SK-MEL-5 (cell line): ENCODE data around the gene LPCAT2. TPM values are rescaled to one million over a fixed set of nuclear protein-coding genes. Genes with fewer than 3 reads are reported as not detected.
A peak's percentile ranks its signal among the peaks of the same experiment; 100 is the strongest.

Experiments used
- DNase-seq: peaks from one replicate; pipeline ENCODE4 v3.0.0-alpha.2; 2016; ENCODE audit warnings: low read depth, low spot score
- in situ Hi-C: cut with HindIII; loops from 2 replicates; pipeline ENCODE4 v1.10.0; 2016; ENCODE audit warnings: low sequenced_read_pairs, high pct_unique_total_duplicates, low pct_unique_long_range_greater_than_20kb
- total RNA-seq: library from RNA; depleted of rRNA; stranded (reverse); fragments of >200 nt; shearing (Covaris generic); gene quantifications from 2 replicates; pipeline ENCODE4 v1.2.3, GENCODE V29; 2014

LPCAT2 gene
- total RNA-seq, 1 experiment from 2014 or later, result 42.9 TPM

DNA sequence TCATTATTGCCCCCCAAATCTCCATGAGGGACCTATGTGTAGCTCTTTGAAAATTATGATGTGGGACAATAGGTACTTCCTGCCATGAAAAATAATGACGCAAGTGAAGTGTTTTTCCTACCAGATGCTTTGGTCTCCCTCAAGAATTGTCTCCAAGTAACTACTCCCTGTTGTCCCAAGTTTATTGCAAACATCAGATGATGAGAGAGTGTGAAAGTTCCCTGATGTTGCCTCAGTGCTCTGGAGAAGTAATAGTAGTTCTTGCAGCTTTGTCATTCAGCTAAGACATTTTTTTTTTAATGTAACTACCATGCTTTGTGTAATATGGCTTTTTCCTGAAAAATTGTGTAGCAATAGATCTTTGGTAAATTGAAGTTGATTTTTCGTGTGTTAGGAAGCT, 20.1 kb downstream of the LPCAT2 start:
- in situ Hi-C loops, result no loop called here
- no peak for DNase-seq

DNA sequence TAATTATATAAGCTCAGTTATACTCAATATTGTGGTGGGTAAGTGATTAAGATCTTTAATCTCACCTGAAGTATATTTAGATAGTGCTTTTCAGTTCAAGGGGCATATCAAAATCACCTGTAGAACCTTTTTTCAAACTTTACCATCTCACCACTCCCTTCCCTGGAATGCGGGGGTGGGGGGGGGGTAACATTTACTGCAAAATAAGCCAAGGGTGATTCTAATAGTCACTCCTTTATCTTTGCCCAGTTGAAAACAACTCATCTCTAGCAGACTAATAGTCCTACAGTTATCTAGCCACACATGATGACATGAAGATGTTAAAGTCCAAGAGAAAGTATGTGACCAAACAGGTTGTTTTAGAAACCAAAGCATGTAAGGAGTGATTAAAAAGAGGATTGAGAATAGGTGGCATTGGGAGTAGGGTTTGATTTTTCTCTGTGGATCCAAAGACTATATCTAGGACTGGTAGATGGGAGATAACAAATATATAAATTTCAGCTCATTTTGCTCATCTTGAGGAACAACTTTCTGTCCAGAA, 21.5 kb downstream of the LPCAT2 start:
- no peak for DNase-seq
- in situ Hi-C loops, result no loop called here

DNA sequence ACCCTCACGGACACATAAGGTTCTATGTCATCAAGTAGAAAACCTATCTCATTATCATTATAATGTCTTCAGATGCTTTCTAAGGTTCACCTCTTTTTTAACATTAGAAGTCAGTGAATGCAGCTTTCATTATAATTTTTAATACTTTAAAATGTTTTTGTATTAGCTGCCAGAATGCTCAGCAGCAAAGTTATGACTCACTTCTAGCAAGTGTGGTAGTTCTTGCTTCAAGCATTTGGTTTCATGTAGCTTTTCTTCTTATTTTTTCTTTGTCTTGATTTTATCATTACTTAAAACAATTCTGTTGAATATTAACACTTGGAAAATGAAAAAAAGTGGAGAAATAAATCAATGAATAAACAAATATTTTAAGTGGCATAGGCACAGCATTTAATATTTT, 23.4 kb downstream of the LPCAT2 start:
- in situ Hi-C loops, result no loop called here
- no peak for DNase-seq

DNA sequence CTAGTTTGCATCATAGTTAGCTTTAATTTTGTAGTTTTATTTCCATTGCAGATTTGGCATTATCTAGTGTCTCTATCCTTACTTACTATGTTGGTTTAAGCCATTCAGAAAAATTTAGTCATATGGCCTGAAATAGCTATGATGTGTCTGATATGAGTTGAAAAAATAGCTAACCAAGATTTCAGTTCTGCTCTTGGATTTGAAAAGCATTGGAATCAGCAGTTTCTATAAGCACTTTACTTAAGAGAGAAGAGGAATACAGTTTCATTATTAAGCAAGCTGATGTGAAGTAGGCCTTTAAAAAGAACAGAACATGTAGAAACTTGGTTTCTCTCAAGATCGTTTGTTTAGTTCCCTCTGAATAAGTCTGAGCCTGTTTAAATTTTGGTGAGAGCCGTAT, 25.9 kb downstream of the LPCAT2 start:
- in situ Hi-C loops, result no loop called here
- no peak for DNase-seq

DNA sequence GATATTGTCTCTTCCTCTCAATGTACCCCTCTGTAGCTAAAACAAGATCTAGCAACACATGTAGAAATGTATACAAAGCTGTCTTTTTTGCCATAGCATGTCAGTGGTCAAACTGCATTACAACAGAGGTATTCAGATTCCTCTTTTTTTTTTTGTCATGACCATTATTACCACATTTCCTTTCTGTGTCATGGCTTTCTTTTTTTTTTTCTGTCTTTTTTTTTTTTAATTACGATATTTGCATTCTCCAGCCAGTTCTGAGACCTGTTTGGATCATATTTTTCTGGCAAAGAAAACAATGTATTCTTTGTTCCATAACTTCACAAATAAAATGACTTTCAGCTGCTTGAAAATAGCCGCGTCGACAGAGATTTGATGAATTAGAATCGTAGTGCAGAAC, 30.2 kb downstream of the LPCAT2 start:
- in situ Hi-C loops, result no loop called here
- DNase-seq, result peak; percentile 91

DNA sequence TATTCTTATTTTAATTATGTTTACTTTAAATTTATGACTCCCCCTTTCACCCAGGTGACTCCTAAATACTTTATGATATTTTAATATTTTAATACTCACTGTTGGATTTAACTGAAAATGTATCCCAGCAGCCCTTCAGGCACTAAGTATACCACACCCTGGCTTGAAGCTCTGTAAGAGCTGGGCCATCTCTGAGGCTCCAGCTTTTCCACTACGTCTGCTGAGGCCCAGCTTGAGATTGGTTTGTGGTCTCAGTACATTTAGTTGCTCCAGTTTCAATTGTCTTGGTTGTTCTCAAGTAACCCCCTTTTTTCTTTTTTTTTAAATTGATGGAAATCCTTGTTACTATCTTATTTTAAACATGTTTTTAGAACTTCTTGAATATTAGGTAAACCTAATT, 30.6 kb downstream of the LPCAT2 start:
- peak; percentile 57 for DNase-seq
- in situ Hi-C loops, result no loop called here

DNA sequence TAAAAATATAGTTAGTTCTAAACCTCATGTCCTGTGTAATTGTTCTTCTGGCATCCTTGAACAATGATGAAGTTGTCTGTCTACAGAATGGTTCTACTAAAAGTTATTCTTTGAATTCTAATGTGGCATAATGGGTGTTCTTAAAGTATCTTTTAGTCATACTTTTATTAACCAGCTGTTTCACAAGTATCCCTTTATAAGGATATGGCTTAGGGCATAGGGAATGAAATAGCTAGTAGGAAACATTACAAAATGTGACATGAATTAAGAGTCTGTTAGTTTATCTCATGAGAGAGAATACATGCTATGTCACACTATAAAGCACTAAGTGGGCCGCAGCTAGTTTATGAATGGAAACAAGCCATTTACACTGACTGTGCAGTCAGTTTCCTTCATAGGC, 31.3 kb downstream of the LPCAT2 start:
- in situ Hi-C loops, result no loop called here
- DNase-seq, result peak; percentile 56

DNA sequence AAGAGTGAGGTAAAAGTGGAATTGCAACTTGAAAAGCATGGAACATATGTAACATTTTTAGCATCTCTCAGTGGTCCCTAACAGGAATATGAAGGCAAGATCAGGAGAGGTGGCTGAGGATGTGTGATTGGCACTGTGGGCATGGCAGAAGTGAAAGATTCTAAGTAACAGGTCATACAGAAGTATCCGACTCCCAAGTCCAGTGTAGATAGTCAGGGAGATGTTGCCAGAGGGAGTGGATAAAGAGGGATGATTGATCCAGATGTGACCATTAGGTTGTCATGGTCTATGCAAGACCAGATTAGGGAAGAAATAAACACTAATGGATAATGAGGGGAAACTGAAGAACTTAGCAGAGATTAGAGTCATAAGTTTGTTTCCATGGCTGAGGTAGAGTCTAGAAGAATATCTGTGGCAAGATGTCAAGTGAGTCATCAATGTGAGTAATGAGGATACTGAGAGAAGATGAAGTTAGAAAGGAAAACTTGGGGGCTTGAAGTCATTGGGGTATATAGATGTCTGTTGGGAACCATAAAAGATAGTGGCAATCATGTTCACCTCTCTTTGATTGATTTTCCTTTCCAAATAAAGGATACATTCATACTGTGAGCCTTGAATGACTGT, 33.7 kb downstream of the LPCAT2 start:
- DNase-seq, result no peak

DNA sequence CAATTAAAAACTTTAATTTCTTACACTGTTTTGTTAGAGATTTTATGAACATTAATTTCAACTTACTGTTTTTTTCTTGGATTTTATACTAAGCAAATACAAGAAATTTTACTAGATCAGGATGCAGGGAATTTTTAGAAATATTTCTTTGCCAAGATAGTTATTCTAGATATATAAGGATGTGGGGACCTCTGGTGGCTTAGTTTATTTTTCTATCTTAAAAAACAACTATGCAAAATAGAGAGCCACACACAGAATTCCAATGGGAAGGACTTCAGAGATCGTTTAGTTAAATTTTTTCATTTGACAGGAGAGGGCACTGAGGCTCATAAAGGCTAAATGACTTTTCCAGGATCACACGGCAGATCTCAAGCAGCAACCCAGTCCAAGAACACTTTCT, 34.6 kb downstream of the LPCAT2 start:
- DNase-seq, result peak; percentile 60
- in situ Hi-C loops, result no loop called here

More for the DNA sequence above, 33.7 kb downstream of the LPCAT2 start:
- in situ Hi-C loops, result no loop called here

DNA sequence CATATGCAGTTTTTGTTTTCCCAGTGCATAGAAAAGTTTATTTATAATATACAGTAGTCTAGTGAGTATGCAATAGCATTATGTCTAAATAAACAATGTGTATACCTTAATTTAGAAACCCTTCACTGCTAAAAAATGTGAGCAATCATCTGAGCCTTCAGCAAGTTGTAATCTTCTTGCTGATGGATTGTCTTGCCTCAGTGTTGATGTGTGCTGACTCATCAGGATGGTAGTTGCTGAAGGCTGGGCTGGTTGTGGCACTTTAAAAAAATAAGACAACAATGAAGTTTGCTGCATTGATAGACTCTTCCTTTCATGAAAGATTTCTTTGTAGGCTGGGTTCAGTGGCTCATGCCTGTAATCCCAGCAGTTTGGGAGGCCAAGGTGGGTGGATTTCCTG, 43.7 kb downstream of the LPCAT2 start:
- in situ Hi-C loops, result no loop called here
- no peak for DNase-seq

DNA sequence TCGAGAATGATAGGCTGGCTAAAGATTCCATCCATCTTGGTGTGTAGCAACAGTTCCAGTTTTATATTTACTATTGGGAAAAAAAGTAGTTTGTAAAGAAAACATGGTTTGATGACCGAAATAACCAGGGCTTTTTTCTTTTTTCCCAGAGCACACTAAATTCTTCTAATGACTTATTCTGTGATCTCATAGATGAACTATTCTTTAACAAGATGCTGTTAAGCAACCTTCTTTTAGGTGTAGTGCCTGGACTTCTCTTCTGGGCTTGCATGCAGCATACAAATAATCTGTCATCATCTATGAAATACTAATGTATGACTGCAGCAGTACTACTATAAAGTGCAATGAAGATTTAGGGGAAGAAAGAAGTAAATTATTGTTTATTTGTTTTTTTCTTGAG, 46.6 kb downstream of the LPCAT2 start:
- in situ Hi-C loops, result no loop called here

DNA sequence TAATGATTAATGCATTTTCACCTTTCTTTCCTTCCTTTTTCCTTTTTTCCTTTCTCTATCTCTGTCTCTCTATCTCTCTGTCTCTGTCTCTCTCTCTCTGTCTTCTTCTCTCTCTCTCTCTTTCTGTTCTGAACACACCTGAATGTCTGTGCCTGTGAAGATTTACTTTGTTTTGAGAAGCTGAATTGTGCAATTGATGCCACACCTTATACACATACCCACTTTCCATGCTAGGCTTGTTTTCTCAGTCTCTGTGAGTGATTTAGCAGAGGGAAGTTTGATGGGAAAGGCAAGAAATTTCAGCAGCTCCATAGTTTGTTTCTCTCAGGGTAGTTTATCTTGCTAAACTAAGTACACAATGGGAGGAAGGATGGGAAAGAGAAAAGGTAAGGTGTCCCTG, 48.3 kb downstream of the LPCAT2 start:
- in situ Hi-C loops, result no loop called here
- DNase-seq, result no peak

More for the DNA sequence above, 46.6 kb downstream of the LPCAT2 start:
- no peak for DNase-seq

DNA sequence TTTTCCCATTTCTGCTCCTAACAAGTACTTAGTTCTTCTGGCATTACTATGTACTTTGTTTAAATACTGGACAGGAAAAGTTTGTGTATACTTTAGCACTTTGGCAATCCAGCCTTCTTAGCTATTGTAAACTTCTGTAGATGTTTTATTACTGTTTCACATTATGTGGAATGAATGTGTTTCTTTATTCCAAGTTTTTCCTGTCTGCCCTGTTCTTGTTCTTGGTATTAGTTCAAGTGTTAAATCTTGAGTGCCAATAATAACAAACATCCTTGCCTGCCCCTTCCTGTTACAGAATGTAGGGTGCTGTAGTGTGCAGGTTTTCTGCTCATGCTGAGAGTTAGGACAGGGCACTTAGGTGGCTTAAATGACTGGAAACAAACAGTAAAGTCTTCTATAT, 50.4 kb downstream of the LPCAT2 start:
- no peak for DNase-seq
- in situ Hi-C loops, result no loop called here

DNA sequence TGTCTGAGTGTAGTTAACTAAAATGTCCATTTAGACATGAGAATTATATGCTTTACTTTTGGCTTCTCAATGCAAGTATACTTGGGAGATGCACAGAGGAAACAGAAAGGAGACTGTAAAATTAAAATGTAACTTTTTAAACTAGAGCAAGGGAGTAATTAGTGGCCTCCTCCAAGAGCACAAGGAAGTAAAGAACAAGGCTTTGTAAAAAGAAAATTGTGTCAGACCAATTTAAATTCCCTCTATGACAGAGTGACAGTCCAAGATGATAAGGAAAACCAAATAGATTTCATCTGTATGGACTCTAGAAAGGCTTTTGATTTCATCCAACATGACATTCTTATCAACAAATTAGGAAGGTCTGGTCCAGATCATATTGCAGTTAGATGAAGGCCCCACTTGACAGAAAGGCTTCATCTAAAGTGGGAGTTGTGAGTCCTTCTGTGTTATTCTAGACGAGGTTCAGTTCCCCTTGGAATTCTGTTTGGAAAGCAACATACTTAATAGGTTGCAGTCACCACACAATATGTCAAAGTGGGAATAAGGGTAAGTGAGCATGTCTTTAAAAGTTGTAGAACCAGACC, 51.2 kb downstream of the LPCAT2 start:
- in situ Hi-C loops, result no loop called here
- DNase-seq, result no peak

DNA sequence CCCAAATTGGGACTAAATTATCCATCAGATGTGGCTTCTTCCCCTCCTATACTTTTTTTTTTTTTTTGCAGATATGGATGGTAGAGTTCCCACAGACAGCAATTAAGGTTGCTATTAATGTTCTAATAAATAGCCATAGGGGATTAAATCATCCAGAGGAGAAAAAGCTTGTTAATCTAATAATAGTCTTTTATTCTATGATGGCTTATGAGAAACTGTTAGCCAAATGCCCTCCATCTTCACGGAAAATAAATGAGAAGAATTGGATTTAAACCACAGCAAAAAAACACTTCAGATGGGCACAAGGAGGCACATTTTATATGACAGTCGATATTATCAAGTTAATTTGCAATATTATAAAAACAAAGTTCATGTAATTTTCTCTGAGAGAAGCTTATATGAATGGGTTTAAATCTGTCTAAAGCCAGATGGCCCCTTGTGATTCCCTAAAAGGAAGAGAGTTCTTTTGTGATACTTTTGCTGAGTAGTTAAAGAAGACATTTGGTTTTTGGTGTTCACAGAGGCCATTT, 52.5 kb downstream of the LPCAT2 start:
- in situ Hi-C loops, result no loop called here

DNA sequence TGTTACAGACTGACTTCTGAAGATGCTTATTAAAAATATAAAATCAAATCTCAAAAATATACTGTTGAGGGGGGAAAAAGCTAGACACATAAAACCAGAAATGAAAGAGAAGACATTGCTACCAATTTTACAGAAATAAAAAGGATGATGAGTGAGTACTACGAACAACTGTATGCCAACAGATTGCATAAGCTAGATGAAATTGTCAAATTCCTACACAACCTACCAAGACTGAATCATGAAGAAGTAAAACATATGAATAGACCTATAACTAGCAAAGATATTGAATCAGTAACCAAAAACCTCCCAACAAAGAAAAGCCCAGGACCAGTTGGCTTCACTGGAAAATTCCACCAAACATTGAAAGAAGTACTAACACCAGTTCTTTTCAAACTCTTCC, 54.1 kb downstream of the LPCAT2 start:
- DNase-seq, result no peak
- in situ Hi-C loops, result no loop called here

More for the DNA sequence above, 52.5 kb downstream of the LPCAT2 start:
- DNase-seq, result no peak

DNA sequence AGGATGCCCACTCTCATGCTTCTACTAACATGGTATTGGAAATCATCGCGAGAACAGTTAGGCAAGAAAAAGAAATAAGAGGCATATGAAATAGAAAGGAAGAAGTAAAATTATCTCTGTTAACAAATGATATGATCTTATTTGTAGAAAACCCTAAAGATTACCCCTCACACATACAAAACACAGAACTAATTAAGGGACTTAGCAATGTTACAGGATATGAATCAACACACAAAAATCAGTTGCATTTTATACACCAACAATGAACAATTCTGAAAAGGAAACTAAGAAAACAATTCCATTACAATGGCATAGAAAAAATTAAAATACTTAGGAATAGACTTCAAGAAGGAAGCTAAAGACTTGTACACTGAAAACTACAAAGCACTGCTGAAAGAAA, 54.9 kb downstream of the LPCAT2 start:
- in situ Hi-C loops, result no loop called here

DNA sequence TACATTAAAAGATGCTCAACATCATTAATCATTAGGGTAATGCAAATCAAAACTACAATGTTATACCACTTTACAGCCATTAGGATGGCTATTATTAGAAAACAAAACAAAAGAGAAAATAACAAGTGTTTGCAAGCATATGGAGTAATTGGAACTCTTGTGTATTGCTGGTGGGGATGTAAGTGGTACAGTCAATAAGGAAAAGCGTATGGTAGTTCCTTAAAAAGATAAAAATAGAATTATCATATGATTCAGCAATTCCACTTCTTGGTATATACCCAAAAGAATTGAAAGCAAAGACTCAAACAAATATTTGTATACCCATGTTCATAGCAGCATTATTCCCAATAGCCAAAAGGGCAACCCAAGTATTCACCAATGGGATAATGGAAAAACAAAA, 56.2 kb downstream of the LPCAT2 start:
- no peak for DNase-seq
- in situ Hi-C loops, result no loop called here

More for the DNA sequence above, 54.9 kb downstream of the LPCAT2 start:
- no peak for DNase-seq
